ENCODE results near the gene CLCN4.
A peak's percentile ranks its signal among the peaks of the same experiment; 100 is the strongest.

Gene CLCN4

DNA sequence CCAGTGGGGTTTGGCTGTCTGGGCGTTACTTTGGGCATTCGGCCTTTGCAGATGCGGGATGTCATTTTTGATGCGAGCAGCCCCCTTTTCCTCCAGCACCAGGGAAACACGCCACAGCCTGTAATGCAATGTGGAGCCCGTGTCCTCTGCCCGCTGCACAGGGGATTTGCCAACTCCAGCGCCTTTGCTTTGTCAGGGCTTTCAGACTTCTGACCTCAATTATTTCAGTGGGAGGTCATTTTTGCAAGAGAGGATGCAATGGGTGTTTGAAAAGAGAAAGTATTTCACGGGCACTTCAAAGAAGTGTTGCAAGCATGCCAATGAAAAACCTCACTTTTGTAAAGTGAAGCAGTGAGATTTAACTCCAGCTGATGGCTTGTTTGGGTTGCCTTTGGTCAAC lies 11.5 kb downstream of the CLCN4 start:
- no peak for DNase-seq

DNA sequence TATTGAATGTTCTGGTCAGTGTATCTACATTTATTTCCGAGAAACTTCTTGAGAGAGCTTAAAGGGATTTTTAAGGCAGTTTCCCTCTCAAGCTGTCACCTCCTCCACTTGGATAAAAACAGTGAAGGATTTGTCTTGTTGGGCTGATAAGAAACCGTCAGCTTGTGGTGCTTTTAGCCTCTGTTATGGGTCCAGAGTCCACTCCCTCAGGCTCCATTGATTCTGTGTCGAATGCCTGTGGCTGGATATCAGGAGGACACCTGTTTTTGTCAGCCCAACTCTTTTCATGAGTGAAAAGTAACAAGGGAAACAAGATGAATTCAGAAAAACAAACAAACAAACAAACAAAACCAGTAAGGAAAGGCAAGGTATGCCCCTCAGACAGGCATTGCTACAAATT lies 12.4 kb downstream of the CLCN4 start:
- DNase-seq = no peak

DNA sequence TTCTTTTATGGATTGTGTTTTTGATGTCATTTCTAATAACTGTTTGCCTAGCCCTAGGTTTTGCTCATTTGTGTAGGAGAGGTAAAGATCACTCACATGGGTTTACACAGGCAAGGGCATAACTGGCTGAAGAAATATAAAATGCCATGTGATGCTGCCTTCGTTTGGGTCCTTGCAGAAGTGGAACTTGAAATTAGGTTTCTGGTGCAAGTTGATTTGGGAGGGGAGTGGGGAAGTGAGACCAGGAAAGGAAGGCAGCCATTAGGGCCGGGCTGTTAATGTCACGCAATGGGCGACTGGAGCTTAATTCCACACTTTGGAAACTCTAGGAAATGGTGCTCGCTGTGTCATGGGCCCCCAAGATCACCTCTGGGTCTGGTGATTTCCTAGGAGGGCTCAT lies 14.5 kb downstream of the CLCN4 start:
- DNase-seq = no peak

DNA sequence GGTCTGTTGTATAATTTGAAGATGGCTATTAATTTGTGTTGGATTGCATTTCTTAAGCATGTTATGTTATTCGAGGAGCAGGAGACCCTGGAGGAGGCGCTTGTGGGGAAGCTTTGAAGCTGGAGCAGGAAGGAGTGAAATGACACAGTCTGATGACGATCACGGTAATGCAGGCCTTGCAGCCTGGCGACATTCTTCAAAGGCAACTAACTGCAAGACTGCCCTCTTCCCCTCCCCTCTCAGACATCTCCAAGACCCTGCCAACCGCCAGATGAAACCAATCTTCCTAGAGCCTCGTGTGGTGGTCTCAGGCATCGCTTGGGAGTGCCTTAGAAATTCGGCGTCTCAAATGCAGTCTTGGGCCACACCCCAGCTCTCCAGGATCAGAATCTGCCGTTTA lies 16.1 kb downstream of the CLCN4 start:
- DNase-seq = no peak

DNA sequence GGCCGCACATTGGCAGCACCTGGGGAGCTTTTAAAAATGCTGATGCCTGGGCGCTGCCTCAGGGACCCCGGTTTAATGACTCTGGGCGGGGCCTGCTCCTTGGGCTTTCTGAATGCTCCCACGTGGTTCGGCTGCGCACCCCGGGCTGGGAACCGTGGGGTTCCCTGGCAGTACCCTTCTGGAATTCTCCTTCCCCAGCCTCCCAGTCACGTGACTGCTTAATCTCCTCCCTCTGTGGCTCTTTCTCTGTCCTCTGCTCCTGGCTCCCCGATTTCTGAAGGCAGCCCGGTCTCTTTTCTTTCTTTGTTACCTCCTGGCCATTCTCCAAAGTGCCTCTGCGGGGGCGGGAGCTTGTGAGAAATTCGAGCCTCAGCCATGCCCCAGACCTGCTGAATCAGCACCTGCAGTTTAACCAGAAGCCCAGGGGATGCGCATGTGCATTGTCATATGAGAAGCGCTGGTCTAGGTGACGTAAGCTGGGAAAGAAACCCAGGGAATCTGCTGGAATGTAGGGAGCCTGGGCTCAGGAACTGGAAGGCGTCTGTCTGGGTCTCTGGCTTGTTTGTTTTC lies 16.6 kb downstream of the CLCN4 start:
- no peak for DNase-seq

DNA sequence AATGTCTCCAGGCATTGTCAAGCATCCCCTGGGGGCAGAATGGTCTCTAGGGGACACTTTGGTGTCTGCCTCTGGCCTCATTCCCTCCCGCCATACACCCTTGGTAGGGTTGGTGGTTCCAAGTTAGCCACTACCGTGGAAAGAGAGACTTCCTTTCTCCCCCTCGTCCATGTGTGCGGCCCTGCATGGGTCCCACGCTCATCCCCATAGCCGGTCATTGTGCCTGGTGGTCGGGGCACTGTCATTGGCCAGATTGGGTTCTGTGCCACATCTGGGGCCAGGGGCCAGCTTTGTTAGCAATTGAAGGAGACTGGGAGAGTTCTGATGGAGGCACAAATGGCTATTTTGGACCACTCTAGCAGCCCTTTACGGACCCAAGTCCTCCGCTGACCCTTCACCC lies 17.3 kb downstream of the CLCN4 start:
- no peak for DNase-seq

DNA sequence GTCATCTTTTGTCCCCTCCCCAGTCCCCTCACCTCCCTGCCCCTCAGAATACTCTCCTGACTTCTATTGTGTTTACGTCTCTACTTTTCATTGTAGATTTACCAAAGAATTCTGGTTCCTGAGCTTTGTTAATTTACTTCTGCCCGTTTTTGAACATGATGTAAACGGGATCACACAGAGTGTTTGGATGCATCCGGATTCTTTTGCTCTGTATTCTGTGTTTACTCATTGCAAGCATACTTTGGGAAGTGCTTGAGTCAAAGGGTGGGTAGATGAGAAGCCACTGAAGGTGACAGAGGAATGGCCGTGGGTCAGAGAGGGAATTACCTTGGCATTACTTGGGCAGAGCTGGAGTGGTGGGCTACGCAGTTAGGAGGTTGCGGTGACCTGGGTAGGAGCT lies 18.0 kb downstream of the CLCN4 start:
- no peak for DNase-seq

DNA sequence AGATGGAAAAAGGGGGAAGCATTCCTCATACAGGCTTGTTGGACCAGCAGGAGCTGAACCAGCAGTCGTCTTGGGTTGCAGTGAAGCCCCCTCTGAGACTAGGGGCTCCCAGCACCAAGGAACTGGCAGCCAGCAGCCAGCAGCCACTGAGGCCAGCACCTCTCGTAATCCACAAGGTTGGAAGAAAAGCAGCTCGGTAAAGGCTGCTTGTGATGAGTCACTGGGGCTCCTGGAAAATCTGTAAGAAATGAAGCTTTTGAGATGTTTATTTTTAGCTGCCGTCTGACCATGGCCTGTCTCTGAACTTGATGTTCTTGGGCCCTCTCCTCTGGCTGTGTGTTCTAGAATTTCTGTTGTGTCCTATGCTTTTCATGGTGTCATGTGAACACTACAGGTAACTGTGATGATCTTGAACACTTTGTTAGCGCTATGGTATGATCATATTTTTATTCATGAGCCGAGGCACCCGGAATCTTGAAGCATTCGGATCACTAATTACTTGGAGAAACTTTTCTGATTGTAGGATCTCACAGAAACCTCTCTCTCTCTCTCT lies 18.6 kb downstream of the CLCN4 start:
- DNase-seq = no peak

DNA sequence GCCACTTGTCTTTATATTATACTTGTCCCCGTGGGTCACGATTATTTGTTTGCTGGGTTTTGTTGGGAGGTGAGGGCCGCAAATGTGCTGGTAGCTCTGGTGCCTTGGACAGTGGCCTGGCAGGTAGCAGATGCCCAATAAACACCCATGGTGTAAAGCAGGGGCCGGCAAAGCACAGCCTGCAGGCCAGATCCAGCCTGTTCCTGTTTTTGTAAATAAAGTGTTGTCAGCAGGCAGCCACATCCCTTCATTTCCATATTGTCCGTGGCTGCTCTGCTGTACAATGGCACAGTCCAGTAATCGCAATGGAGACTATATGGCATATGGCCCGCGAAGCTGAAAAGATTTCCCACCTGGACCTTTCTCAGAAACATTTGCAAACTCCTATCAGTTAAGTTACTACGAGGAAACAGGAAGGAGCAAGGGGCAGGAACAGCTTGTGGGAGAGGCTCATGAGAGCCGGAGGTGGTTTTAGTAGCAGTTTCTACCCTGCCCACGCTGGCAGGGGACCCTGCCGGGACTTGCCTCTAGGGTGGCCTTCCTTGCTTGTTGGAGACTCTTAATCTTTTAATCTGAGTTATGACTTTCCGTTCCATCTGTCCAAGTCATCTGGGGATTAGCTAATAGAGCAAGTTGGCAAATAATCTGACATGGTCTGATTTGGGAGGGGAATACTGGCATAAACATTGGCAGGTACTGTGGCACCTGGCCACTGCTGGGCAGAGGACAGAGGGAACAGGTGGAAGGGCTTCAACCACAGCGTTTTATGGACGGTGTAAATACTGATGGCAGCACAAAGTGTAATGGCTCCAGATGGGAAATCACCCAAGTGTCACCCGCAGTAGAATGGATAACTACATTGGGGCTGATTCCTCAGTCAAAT lies 19.6 kb downstream of the CLCN4 start:
- no peak for DNase-seq

DNA sequence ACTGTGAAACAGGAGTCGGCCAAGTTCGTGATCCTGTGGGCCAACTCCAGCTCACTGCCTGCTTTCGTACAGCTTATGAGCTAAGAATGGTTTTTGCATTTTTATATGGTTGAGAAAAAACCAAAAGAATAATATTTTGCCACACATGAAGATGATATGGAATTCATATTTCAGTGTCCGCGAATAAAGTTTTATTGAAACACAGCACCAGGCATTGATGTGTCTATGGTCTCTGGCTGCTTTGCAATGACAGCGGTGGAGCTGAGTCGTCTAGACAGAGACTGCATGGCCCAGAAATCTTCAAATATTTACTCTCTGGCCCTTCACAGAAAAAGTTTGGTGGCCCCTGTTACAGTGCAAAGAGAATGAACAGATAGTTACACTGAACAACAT lies 20.2 kb downstream of the CLCN4 start:
- DNase-seq = no peak

DNA sequence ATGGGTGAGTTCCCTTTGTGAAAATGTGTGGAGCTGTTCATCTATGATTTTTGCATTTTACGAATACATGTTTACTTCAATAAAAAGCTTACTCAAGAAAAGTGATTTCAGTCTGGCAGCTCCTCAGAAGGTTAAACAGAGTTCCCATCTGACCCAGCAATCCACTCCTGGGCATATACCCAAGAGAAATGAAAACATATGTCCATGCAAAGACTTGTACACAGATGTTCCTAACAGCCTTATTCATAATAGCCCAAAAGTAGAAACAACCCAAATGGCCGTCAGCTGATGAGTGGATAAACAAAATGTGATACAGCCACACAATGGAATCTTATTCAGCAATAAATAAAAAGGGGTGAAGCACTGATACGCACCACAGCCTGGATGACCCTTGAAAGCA lies 20.8 kb downstream of the CLCN4 start:
- no peak for DNase-seq

DNA sequence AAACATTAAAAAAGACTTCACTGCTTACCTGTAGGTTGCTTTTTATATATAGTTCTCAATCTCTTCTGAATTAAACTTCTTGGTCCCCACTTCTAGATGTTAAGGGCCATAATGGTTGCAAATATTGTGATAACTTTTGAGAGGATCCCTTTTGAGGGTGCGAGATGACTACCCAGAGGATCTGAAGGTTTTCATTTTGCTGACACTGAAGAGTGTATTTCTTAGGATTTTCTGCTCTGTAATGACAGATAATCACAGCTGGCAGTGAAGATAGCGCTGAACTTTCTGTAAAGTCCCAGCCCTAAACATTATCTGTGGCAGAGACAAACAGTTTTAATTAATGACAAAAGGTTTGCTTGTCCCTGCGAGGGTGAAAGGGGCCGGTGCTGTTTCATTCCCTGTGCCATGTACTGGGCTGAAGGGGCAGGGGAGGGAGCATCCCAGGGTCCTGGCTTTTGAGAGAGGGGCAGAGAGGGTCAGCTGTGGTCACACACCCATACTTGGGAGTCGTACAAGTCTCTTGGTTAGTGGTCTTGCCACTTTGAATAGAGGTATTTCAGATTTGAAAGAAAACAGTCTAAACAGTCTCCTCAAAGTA lies 22.2 kb downstream of the CLCN4 start:
- DNase-seq = no peak

DNA sequence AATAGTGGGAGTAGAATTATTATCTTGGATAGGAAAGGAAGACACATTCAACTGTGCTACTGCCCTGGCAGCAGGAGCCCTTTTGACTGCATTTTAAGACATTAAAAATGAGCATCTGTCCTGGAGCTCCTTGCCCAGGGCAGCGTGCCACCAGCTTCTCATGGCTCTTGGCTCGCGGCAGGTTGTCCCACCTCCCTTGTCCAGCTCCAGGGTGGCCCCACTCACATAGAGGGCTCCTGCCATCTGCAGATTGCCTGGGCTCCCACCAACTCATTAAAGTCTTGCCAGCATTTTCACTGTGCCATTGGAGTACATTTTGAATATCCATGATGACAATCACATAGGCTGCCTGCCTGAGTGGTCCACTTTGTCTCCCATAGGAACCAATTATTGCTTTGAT lies 27.0 kb downstream of the CLCN4 start:
- no peak for DNase-seq

DNA sequence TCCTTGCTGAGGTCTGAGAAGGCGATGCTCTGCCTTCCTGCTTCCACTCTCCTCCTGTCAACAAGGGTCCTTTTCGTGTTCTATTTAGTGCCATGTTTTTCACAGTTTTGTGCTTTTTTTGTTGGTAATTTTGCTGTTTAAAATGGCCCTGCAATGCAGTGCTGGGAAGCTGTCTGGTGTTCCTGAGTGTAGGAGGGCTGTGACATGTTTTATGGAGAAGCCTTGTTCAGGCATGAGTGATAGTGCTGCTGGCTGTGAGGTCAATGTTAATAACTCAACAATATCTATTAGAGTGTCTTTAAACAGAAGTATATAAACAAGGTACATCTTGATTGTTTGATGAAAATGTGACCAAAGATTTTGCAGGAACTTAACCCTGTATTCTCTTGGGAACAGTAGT lies 27.6 kb downstream of the CLCN4 start:
- DNase-seq = no peak

DNA sequence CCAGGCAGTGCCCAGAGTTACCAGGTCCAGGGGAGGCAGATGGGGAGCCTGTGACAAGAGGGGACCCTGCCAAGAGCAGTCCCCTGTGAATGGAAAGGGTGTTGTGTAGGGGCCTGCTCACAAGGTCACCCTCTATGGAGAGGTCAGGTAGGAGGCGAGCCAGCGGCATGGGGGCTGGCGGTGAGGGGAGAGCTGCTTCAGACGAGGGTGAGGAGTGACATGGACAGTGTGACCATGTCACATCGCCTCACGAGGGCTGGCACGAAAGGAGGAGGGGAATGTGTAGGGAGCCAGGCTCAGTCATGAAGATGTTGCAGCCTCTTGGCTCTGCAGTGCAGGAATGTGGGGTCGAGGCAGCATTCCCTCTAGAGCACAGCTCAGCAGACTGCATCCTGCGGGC lies 29.6 kb downstream of the CLCN4 start:
- no peak for DNase-seq

DNA sequence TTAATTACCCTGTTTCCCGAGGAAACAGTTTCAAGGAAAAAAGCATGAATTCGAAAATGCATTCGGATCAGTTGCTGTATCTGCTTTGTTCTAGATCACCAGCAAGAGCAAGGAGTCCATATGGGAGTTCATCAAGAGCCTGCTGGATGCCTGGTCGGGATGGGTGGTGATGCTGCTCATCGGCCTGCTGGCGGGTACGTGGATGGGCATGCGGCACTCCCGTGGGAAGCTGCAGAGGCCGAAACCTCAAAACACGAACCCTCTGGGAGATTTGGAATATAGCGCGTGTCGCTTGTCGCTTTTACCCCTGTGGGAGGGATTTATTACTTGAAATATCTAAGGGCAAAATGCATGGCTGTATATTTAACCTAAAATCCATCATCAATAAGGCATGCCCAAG lies 30.6 kb downstream of the CLCN4 start:
- no peak for DNase-seq

DNA sequence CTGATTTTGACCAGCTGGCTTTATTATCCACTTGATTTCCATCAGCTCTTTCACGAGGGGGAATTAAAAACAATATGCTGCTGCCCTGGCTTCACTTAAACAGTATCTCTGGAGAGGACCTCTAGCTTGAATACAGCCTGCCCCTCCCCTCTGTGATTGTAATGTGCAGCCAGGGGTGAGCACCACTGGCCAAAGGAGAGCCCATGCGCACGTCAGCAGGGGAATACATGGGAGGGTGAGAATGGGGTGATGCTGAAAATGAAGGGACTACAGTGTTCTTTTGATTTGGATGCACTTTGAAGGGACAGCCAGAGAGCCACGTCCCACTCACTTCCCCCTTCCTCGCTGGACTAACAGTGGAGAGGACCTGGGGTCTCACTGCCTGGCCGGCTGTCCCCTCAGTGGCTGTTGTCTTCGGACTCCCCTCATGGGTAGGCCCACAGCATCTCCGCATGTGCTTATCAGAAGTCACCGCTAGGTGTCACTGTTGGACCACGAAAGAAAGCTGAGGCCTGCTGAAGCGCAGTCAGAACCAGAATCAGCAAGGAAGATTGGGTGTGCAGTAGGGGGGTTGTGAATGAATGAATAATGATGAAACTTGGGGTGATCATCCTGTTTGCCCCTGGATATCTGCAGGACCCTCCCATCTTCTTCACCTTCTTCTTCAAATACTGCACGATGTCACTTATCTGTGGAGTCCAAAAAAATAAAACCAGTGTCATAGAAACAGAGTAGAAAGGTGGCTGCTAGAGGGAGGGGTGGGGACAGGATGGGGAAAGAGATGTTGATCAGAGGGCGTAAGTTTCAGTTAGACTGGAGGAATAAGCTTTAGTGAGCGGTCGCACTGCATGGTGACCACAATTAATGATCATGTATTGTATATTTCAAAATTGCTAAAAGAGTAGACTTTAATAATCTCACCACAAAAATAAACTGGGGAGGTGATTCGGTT lies 32.8 kb downstream of the CLCN4 start:
- DNase-seq = no peak

DNA sequence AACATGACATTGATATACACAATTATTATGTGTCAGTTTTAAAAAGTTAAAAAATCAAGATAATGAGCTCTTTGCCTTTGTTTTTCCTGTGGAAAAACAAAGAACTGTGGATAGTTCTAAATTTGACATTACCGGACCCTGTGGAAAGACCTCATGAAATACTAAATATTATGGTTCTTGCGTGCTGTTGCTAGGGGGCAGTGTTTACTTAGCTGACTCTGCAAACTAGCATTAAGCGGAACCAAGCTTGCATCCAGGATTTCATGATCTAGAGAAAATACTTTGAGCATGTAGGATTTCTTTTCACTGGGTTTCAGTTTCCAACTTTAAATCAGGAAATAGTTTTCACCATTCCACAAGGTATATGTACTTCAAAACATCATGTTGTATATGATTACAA lies 33.6 kb downstream of the CLCN4 start:
- peak; percentile 65 for DNase-seq

DNA sequence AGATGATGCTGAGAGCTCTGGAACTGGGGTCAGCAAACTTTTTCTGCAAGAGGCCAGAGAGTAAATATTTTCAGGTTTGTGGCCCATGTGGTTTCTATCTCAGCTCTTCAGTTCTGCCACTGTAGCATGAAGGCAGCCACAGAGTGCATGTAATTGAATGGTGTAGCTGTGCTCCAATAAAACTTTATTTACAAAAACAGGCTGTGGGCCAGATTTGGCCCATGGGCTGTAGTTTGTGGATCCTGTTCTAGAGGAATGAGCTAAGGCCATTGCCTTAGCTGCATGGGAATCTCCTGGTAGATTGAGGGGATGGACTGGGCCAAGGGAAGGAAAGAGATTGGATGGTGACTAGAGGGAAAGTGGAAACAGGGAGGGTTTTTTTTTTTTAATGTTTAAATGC lies 36.8 kb downstream of the CLCN4 start:
- DNase-seq = no peak

DNA sequence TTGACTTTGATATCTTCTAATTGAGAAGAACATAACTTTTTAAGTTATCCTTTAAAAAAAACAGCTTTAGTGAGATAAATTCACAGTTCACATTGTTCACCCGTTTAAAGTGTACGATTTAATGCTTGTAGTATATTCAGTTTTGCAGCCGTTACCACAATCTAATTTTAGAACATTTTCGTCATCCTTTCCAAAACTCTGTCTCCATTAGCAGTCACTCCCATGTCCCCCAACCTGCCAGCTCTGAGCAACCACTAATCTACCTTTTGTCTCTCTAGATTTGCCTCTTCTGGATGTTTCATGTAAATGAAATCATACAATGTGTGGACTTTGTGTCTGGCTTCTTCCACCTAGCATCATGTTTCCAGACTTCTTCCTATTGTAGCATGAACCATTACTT lies 38.6 kb downstream of the CLCN4 start:
- no peak for DNase-seq

DNA sequence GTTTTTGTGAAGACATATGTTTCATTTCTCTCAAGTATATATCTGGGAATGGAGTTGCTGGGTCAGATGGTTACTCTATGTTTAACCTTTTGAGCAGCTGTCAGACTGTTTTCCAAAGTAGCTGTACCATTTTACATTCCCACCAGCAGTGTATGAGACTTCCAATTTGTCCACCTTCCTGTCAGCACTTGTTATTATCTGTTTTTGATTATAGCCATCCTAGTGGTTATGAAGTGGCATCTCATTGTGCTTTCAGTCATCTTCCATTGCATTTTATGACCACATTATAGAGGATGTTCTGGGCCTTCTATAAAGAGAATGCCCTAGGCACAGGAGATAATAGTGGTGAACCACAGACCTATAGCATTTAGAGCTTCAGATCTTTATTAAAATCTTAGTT lies 39.2 kb downstream of the CLCN4 start:
- no peak for DNase-seq

DNA sequence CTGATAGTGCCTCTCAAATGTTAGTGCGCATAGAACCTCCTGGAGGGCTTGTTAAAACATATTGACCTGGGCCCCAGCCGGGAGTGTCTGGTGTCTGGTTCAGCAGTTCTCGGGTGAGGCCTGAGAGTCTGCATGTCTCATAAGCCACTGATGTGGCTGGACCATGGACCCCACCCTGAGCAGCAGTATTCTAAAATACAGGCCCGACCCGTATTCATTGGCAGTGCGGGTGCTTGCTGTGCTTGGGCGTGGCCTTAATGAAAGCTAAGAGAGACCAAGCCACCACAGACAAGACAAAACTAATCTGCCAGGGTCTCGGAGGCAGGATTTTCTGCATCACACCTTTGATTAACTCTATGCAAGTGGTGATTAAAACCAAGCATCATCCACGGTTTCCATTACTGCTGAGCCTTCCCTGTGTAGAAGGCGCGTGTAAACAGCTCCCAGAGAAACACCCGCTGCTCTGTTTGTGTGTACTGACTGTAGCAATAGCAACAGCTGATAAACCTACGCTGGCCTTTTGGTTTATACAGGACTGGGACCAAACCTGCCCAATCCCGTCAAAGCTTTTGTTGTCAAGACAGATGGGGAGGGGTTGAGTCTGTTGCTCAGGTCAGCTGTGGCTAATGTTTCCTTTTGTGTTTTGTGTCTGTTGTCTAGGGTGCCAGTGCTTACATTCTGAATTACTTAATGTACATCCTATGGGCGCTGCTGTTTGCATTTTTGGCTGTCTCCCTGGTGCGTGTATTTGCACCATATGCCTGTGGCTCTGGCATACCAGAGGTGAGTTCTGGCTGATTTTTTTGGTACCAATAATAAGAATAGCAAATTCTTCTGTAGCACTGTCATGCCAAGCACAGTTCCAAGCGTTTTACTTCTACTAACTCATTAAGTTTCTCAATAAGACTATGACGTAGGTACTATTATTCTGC lies 40.8 kb downstream of the CLCN4 start:
- DNase-seq = peak; percentile 42

Measured in NCI-H2081 treated with DMSO at 0.1 percent for 48 hours (cell line).